K562 (cell line): ENCODE data around the gene GPRIN2. TPM values are rescaled to one million over a fixed set of nuclear protein-coding genes. Genes with fewer than 3 reads are reported as not detected.

Source experiments
- MAZ ChIP-seq, 2 experiments: fragments of 450-650 bp in 1 of 2; sonication (generic) in 1 of 2; formaldehyde crosslinking; IDR thresholded peaks in 1 of 2; conservative IDR thresholded peaks in 1 of 2; 2 replicates each; pipeline versions ENCODE4 v1.4.0 to v1.5.0; 2020; ENCODE audit warnings: mild to moderate bottlenecking in 1 of 2, missing genetic modification reagents in 1 of 2
- ZNF184 ChIP-seq: sonication (generic); formaldehyde crosslinking; IDR thresholded peaks from 2 replicates; pipeline ENCODE4 v1.5.0; 2020; ENCODE audit warnings: missing genetic modification reagents
- polyA plus RNA-seq, 8 experiments: library from polyadenylated mRNA; depleted of rRNA in 4 of 8; stranded (reverse) in 5 of 8; unstranded in 3 of 8; fragments of >200 nt; fragmentation: Nextera tagmentation in 2 of 8; fragmentation: Illumina TruSeq in 1 of 8; extraction: Ambion mirVana in 2 of 8; extraction: Trizol in 1 of 8; gene quantifications; 2 replicates each; pipeline versions ENCODE4 v1.2.1 to v1.2.3, GENCODE V29; 2011 to 2014; ENCODE audit warnings: inconsistent platforms in 1 of 8, missing spikeins in 1 of 8
- total RNA-seq, 7 experiments: library from RNA; depleted of rRNA in 6 of 7; stranded (reverse); fragments of >200 nt in 6 of 7; fragmentation: Illumina TruSeq in 2 of 7; extraction: Trizol in 2 of 7; gene quantifications; 2 replicates each; pipeline versions ENCODE4 v1.2.1 to v1.2.3, GENCODE V29; 2011 to 2021; ENCODE audit warnings: low replicate concordance in 1 of 7
- TF ChIP-seq, protein P1 (sequence below), 2 experiments: IDR thresholded peaks in 1 of 2; conservative IDR thresholded peaks in 1 of 2; 2 replicates each; pipeline ENCODE4 v1.6.1; 2016; ENCODE audit warnings: low read depth in 2 of 2, mild to moderate bottlenecking in 1 of 2, missing compliant biosample characterization in 1 of 2, missing genetic modification characterization in 1 of 2, moderate library complexity in 1 of 2
- TF ChIP-seq, protein P2 (sequence below): sonication (generic); formaldehyde crosslinking; IDR thresholded peaks from 2 replicates; pipeline ENCODE4 v1.9.0; 2022; ENCODE audit warnings: mild to moderate bottlenecking, missing genetic modification reagents

The GPRIN2 gene
- total and polyA plus RNA-seq, 9 of the 15 experiments (the other 6 are each of a cell fraction or from before 2014, with no cell fraction given), result not detected

DNA sequence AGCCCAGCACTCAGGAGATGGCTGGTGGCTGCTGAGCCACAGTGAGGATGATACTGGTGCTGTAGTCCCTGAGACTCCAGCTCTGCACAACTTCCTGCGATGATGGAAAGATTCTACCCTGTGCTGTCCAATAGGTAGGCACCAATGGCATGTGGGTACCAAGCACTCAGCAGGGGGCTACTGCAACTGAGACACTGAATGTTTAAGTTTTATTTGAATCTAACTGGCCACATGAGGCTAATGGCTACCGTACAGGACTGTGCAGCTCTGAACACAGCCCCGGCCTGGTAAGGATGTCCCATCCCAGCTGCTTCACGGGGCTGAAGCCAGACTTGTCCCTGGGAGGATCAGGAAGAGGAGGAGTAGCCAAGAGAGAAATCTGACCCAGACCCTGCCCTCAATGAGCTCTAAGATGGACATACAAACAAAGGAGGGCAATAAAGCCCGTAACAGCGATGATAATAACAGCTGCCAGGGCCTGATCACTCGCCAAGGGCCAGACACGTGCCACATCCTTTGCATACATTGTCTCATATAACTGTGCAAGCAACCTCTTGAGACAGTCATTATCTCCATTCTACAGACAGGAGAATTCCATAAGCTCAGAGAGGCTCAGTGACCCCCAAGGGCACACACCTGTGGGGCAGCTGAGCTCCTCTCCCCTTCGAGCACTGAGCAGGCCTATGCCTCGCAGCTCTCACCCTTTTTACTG, 3.8 kb downstream of the GPRIN2 start (continued):
- TF ChIP-seq, protein P1, sequence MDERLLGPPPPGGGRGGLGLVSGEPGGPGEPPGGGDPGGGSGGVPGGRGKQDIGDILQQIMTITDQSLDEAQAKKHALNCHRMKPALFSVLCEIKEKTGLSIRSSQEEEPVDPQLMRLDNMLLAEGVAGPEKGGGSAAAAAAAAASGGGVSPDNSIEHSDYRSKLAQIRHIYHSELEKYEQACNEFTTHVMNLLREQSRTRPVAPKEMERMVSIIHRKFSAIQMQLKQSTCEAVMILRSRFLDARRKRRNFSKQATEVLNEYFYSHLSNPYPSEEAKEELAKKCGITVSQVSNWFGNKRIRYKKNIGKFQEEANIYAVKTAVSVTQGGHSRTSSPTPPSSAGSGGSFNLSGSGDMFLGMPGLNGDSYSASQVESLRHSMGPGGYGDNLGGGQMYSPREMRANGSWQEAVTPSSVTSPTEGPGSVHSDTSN (CRISPR knock-in tag; IDR thresholded peaks at IDR 0.05; ENCODE audit: low read depth), result 0 out of 2 replicates have a peak, but pooled peaks have one; percentile 7
- TF ChIP-seq, protein P1 (tag; conservative IDR thresholded peaks at IDR 0.05; ENCODE audit: low read depth), result no peak
- TF ChIP-seq, protein P2, sequence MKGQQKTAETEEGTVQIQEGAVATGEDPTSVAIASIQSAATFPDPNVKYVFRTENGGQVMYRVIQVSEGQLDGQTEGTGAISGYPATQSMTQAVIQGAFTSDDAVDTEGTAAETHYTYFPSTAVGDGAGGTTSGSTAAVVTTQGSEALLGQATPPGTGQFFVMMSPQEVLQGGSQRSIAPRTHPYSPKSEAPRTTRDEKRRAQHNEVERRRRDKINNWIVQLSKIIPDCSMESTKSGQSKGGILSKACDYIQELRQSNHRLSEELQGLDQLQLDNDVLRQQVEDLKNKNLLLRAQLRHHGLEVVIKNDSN (CRISPR knock-in tag), result peak; percentile 39; the same call in 1 of the 2 replicates
- TF ChIP-seq MAZ (CRISPR knock-in tag; conservative IDR thresholded peaks at IDR 0.05 in 1 of 2, IDR thresholded peaks at IDR 0.05 in 1 of 2) (0 out of 4 replicates have a peak, but pooled peaks of 1 of the 2 experiments have one; percentile 17), ZNF184 (CRISPR knock-in tag) (0 out of 2 replicates have a peak, but pooled peaks have one; percentile 28)
- TF ChIP-seq, all 486 proteins: peak for 8
